NCI-H345 (cell line): ENCODE results near the gene ASTN2.

ENCODE experiments used
- DNase-seq: peaks from one replicate; lab custom pipeline; 2025; lab: John Stamatoyannopoulos, UW

ASTN2 gene

DNA sequence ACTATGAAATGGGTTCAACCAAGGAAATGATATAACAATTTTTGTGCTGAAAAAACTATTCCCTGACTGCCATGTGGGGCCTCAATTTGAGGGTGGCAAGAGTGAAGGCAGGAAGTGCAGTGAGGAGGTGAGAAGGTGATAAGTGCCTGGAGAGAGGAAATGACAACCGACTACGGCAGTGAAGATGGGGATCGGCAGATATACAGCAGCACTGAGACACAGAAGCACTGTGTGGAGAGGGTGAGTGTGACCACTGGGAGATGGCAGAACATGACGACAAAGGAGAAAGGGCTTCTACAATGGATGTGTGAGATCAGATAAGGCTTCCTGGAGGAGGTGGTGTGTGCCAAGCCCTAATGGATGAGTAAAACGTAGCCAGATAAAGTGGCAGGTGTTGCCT, 456.0 kb downstream of the ASTN2 start:
- no peak for DNase-seq

- DNase-seq, result no peak
Observed at GRCh38 chr9:116954731-116955130, 460.1 kb downstream of the ASTN2 start.

- DNase-seq, result no peak
Observed at GRCh38 chr9:116953271-116953670, 461.6 kb downstream of the ASTN2 start.

- no peak for DNase-seq
Observed at GRCh38 chr9:116952436-116952810, 462.4 kb downstream of the ASTN2 start.

- DNase-seq, result no peak
Observed at GRCh38 chr9:116951588-116952435, 463.0 kb downstream of the ASTN2 start.

- DNase-seq, result no peak
Observed at GRCh38 chr9:116945817-116946216, 469.0 kb downstream of the ASTN2 start.

GRCh38 chr9:116944714-116945534, 469.9 kb downstream of the ASTN2 start:
- DNase-seq, result no peak

GRCh38 chr9:116943970-116944369, 470.9 kb downstream of the ASTN2 start:
- no peak for DNase-seq

DNA sequence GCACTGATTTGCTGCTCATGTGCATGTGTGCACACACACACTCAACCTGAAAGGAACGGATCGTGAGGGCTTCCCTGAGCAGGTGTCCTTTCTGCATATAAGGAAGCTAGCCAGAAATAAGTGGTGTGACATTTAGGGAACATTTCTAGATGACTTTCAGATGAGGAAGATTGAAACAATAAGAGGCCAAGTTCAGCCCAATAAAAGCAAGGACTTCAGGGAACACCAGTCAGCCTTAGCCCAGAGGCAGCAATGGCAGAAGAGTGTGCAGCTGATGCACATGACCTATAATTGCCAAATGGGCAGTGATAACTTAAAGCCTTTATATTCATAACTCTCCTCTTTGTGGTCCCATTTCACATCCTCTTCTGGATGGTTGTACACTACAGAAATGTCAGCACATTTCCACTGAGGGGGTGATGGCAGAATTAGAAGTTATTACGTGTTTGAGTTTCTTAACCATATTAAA, 472.2 kb downstream of the ASTN2 start:
- DNase-seq, result no peak

GRCh38 chr9:116941266-116941665, 473.6 kb downstream of the ASTN2 start:
- DNase-seq, result no peak

DNA sequence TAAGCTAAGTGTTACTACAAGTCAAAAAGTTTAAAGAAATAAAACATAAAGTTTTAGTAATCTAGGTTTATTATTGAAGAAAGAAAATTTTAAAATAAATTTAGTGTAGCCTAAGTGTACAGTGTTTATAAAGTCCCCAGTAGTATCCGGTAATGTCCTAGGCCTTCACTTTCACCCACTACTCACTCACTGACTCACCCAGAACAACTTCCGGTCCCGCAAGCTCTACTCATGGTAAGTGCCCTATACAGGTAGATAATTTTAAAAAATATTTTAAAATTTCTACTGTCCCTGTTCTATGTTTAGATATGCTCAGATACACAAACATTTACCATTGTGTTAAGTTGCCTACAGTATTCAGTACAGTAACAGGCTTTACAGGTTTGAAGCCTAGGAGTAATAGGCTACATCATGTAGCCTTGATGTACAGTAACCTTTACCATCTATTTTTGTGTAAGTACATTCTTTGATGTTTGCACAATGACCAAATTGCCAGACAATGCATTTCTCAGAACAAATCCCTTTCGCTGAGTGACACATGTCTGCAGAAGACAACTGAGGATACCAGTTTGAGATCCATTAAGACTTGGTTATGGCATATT, 474.1 kb downstream of the ASTN2 start:
- no peak for DNase-seq

DNA sequence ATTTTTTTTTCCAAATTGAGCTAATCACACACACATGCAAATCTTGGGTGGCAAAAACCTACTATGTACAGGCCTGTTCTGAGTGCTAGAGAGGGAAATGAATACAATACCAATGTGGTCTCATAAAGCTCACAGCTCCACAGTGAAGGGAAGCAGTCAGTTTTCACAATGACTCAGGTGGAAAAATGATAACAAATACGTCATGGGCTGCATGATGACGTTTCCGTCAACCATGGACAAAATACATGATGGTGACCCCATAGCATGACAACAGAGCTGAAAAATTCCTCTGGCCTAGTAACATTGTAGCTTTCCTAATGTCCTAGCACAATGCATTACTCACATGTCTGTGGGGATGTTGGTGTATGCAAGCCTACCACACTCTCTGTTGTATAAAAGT, 475.2 kb downstream of the ASTN2 start:
- DNase-seq, result no peak

DNA sequence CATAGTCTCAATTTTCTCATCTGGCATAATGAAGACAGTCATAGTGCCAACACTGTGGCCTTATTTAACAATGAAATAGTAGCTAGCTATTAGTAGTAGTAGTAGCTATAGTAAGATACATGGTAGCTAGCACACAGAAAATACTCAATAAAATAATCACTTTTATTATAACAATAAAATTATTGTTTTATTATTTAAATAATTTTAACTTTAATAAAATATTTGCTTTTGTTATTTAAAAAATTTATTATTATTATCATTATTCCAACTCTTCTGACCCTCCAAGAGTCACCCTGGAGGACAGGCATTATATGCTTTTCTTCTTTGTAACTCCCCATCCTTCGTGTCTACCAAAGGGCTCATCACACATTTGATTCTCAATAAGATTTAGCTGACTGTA, 475.7 kb downstream of the ASTN2 start:
- no peak for DNase-seq

GRCh38 chr9:116937361-116937760, 477.5 kb downstream of the ASTN2 start:
- DNase-seq, result no peak

DNA sequence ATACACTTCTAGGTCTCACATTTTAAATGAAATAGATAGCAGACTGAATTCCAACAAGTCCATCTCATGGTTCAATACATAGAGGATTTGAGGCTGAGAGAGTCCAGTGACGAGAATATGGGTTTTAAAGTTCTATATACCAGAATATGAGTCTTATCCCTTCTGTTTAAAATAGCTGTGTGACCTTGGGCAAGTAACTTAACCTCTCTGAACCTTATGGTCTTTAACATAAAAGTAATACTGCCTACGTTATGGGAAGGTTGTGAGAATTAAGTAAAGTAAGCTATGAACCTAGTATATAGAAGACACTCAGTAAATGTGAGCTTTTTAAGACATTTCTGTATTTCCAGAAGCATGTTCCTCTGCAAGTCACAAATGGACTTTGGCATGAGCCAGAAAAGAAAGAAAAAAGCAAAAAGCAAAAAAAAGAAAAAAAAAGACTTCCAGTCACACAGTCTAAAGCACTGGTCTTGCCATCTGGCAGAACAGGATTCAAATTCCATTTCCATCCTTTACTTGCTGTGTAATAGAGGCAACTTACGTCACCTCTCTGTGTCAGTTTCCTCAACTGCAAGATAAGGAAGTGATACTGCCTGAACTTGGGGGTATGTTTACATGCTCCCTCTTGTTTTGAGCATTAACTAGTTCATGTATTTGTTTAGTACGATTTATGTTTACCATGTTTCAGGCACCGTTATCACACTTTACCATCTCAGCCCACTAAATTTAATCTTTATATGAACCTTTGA, 479.5 kb downstream of the ASTN2 start:
- DNase-seq, result no peak

GRCh38 chr9:116934131-116934530, 480.7 kb downstream of the ASTN2 start:
- no peak for DNase-seq

DNA sequence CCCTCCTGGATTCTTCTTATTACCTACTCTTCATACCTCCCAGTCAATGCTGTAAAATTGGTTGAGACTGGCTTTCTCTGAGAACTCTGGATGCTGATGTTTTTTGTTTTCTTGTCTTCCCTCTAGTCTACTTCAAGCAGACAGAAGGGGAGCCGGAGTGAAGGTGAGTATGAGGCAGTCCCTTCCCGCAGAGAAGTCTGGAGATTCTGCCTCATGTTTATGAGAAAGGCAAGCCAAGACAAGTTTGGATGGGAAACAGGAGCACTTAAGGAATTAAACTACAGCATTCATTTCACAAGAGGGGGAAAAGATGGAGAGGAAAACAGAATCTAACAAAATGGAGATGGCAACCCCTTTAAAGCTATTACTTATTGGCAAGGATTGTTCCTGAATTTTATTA, 481.6 kb downstream of the ASTN2 start:
- DNase-seq, result no peak

GRCh38 chr9:116929621-116930020, 485.2 kb downstream of the ASTN2 start:
- no peak for DNase-seq

DNA sequence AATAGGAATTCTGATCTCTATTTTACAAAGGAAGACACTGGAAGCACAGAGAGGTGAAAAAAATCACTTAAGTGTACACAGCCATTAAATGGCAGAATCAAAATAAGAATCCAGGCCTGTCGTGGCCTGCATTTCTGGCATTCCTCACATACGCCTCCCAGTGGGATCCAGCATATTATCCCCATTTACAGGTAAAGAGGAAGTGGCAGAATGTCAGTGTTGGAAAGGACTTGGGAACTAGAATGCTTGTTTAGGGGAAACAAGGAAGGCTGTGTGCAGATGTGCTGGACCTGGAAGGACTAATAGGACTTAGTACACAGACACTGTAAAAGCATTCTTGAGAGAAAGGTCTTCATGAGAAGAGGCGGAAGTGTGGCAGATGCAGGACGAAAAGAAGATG, 486.0 kb downstream of the ASTN2 start:
- DNase-seq, result no peak

- DNase-seq, result no peak
Observed at GRCh38 chr9:116928289-116928688, 486.6 kb downstream of the ASTN2 start.

- no peak for DNase-seq
Observed at GRCh38 chr9:116927726-116928125, 487.1 kb downstream of the ASTN2 start.

- DNase-seq, result no peak
Observed at GRCh38 chr9:116925121-116925520, 489.7 kb downstream of the ASTN2 start.
